NCI-H146 treated with DMSO at 0.1 percent for 48 hours (cell line): Measurements from ENCODE around the gene DNAH1.
A peak's percentile ranks its signal among the peaks of the same experiment; 100 is the strongest.

Experiments
- DNase-seq: peaks from one replicate; lab custom pipeline; 2025; ENCODE audit not compliant: unreplicated experiment; lab: John Stamatoyannopoulos, UW

DNAH1 gene

GRCh38 chr3:52443791-52444687, 127.9 kb downstream of the DNAH1 start:
- DNase-seq, result no peak

- DNase-seq, result peak; percentile 36
Measured at GRCh38 chr3:52444860-52445793, 129.0 kb downstream of the DNAH1 start, which contains the start of gene SEMA3G. SEMA3G (minus strand) TSS chr3:52445103; CDS start chr3:52445027, 76 bp downstream.

- no peak for DNase-seq
Measured at GRCh38 chr3:52446042-52446441, 129.9 kb downstream of the DNAH1 start.

GRCh38 chr3:52446631-52447511, 130.8 kb downstream of the DNAH1 start:
- no peak for DNase-seq

- no peak for DNase-seq
Measured at GRCh38 chr3:52447512-52448355, 131.6 kb downstream of the DNAH1 start.
